Endothelial cell of umbilical vein (primary cell): ENCODE measurements around the gene PTGR3. TPM values are rescaled to one million over a fixed set of nuclear protein-coding genes. Genes with fewer than 3 reads are reported as not detected.

ENCODE experiments used
- BruUV-seq: library from RNA; stranded (reverse); fragments of 400-500 nt; replicated peaks from 2 replicates; lab custom pipeline; 2021; lab: Mats Ljungman, UMichigan
- CTCF ChIA-PET: fragments of 300-600, 350-600 bp; sonication (Branson Sonifier 250); formaldehyde crosslinking; loops from one replicate; lab custom pipeline; 2021; ENCODE audit warnings: antibody characterized with exemption, inconsistent platforms; lab: Charles Lee
- POLR2A ChIA-PET: fragments of 300-600, 350-600 bp; sonication (Branson Sonifier 250); formaldehyde crosslinking; loops from one replicate; lab custom pipeline; 2021; ENCODE audit warnings: antibody characterized with exemption, inconsistent platforms; lab: Charles Lee
- DNase-seq: peaks from one replicate; pipeline ENCODE4 v3.0.0-alpha.2; 2011; ENCODE audit warnings: low read depth, low spot score
- FAIRE-seq: peaks from 2 replicates; lab custom pipeline; 2011; peaks lifted over from hg19 to GRCh38; lab: Jason Lieb, UNC
- H2AFZ ChIP-seq: 2 replicates; pipeline ENCODE4 v1.6.0; 2012; ENCODE audit warnings: low read depth, low read length, control low read depth, inconsistent platforms
- H3K27ac ChIP-seq: 2 replicates; pipeline ENCODE4 v1.5.1; 2011; ENCODE audit warnings: low read depth, mild to moderate bottlenecking, control low read depth, low read length, moderate library complexity; ENCODE audit not compliant: insufficient read depth
- H3K27me3 ChIP-seq, 2 experiments: 2 replicates each; pipeline versions ENCODE4 v1.6.0 to v1.6.1; 2011; ENCODE audit warnings: low read length in 2 of 2, mixed read lengths in 1 of 2; ENCODE audit not compliant: control insufficient read depth in 2 of 2, insufficient read depth in 2 of 2
- H3K36me3 ChIP-seq, 2 experiments: 2 replicates in 1 of 2; 3 replicates in 1 of 2; pipeline ENCODE4 v1.5.1; 2011; ENCODE audit warnings: low read length in 2 of 2, mild to moderate bottlenecking in 1 of 2, moderate library complexity in 1 of 2; ENCODE audit not compliant: control insufficient read depth in 2 of 2, insufficient read depth in 2 of 2; ENCODE audit errors: extremely low read depth in 1 of 2
- H3K4me1 ChIP-seq: 3 replicates; pipeline ENCODE4 v1.5.1; 2011; ENCODE audit warnings: mild to moderate bottlenecking, low read length; ENCODE audit not compliant: control insufficient read depth, insufficient read depth; ENCODE audit errors: extremely low read depth
- H3K4me2 ChIP-seq: 2 replicates; pipeline ENCODE4 v1.6.1; 2011; ENCODE audit warnings: low read length, control low read depth, mixed read lengths; ENCODE audit not compliant: insufficient read depth
- H3K4me3 ChIP-seq, 3 experiments: fragments of 200-600 bp in 1 of 3; sonication (generic), shearing (Covaris generic) in 1 of 3; replicated peaks in 1 of 3; 2 replicates each; pipeline ENCODE4 v1.5.1; 2011 to 2016; ENCODE audit warnings: control low read depth in 3 of 3, low read length in 3 of 3, mild to moderate bottlenecking in 2 of 3, inconsistent platforms in 1 of 3, low read depth in 1 of 3, moderate library complexity in 1 of 3; ENCODE audit not compliant: insufficient read depth in 1 of 3
- H3K79me2 ChIP-seq: 2 replicates; pipeline ENCODE4 v1.6.0; 2012; ENCODE audit warnings: low read length, inconsistent platforms; ENCODE audit not compliant: control insufficient read depth, insufficient read depth
- H3K9ac ChIP-seq: replicated peaks from 2 replicates; pipeline ENCODE3; 2011; ENCODE audit warnings: low read length, control low read depth; ENCODE audit not compliant: insufficient read depth; ENCODE audit errors: extremely low read depth
- H3K9me1 ChIP-seq: replicated peaks from 3 replicates; pipeline ENCODE4 v1.6.0; 2011; ENCODE audit warnings: mild to moderate bottlenecking, low read length; ENCODE audit not compliant: control insufficient read depth, insufficient read depth; ENCODE audit errors: extremely low read depth
- H3K9me3 ChIP-seq: replicated peaks from 2 replicates; pipeline ENCODE4 v1.5.1; 2012; ENCODE audit warnings: low read length, inconsistent platforms; ENCODE audit not compliant: control insufficient read depth, insufficient read depth
- H4K20me1 ChIP-seq: replicated peaks from 2 replicates; pipeline ENCODE3; 2011; ENCODE audit warnings: mild to moderate bottlenecking, low read length; ENCODE audit not compliant: control insufficient read depth, insufficient read depth; ENCODE audit errors: extremely low read depth
- EZH2 ChIP-seq: IDR thresholded peaks from 2 replicates; pipeline ENCODE4 v1.6.1; 2012; ENCODE audit warnings: borderline replicate concordance, low read depth, mild to moderate bottlenecking, moderate library complexity, low read length, inconsistent platforms; ENCODE audit not compliant: severe bottlenecking
- FOS ChIP-seq: IDR thresholded peaks from 2 replicates; pipeline ENCODE4 v1.6.1; 2011; ENCODE audit warnings: mild to moderate bottlenecking, low read length, moderate library complexity, borderline replicate concordance; ENCODE audit not compliant: insufficient read depth
- GATA2 ChIP-seq: IDR thresholded peaks from 2 replicates; pipeline ENCODE4 v1.7.0; 2011; ENCODE audit warnings: low read depth, mild to moderate bottlenecking, moderate library complexity, mixed read lengths, low read length; ENCODE audit not compliant: insufficient read length, insufficient read depth
- JUN ChIP-seq: IDR thresholded peaks from 2 replicates; pipeline ENCODE4 v1.6.1; 2011; ENCODE audit warnings: borderline replicate concordance, low read depth; ENCODE audit not compliant: insufficient read length, insufficient read depth
- MAX ChIP-seq: IDR thresholded peaks from 2 replicates; pipeline ENCODE4 v1.6.1; 2011; ENCODE audit not compliant: insufficient read depth, insufficient read length
- MYC ChIP-seq: IDR thresholded peaks from one replicate; pipeline ENCODE4 v1.6.1; 2011; ENCODE audit warnings: mild to moderate bottlenecking, low read depth, low read length
- POLR2A ChIP-seq: IDR thresholded peaks from 2 replicates; pipeline ENCODE4 v1.6.1; 2012; ENCODE audit warnings: low read depth, mild to moderate bottlenecking, control low read depth, low read length
- POLR2AphosphoS5 ChIP-seq: IDR thresholded peaks from 2 replicates; pipeline ENCODE4 v1.6.1; 2012; ENCODE audit warnings: low read depth, mild to moderate bottlenecking, control low read depth, low read length, moderate library complexity; ENCODE audit not compliant: insufficient read depth
- dilution Hi-C: fragments of 300-500 bp; cut with MboI; formaldehyde crosslinking; loops from one replicate; pipeline ENCODE4 v1.15.0; 2019; ENCODE audit warnings: low sequenced_read_pairs; ENCODE audit not compliant: extremely low pct_ligation_motif_present
- intact Hi-C: fragments of 100-400 bp; cut with micrococcal nuclease; formaldehyde crosslinking; loops from one replicate; pipeline ENCODE4 v1.10.0; 2022
- polyA plus RNA-seq, 4 experiments: library from polyadenylated mRNA; depleted of rRNA in 3 of 4; stranded (reverse) in 3 of 4; unstranded in 1 of 4; fragments of >200 nt; gene quantifications; 2 replicates each; pipeline versions ENCODE4 v1.2.1 to v1.2.3, GENCODE V29; 2011 to 2012; ENCODE audit warnings: missing spikeins in 1 of 4
- total RNA-seq: library from RNA; stranded (reverse); gene quantifications from 2 replicates; pipeline ENCODE4 v1.2.3, GENCODE V29; 2021
- TF ChIP-seq, protein P1 (sequence below), 2 donors: IDR thresholded peaks; 1 replicate in 1 of 2; 2 replicates in 1 of 2; pipeline ENCODE4 v1.5.1; 2011; ENCODE audit warnings: low read length in 2 of 2, mild to moderate bottlenecking in 2 of 2, moderate library complexity in 2 of 2, control low read depth in 1 of 2, inconsistent platforms in 1 of 2, low read depth in 1 of 2; ENCODE audit not compliant: insufficient read depth in 1 of 2; ENCODE audit errors: extremely low read depth in 1 of 2

PTGR3 gene
- total and polyA plus RNA-seq, 2 donors (not counting 3 experiments of a cell fraction or from before 2014, with no cell fraction given): 13.9 to 21.9 TPM

DNA sequence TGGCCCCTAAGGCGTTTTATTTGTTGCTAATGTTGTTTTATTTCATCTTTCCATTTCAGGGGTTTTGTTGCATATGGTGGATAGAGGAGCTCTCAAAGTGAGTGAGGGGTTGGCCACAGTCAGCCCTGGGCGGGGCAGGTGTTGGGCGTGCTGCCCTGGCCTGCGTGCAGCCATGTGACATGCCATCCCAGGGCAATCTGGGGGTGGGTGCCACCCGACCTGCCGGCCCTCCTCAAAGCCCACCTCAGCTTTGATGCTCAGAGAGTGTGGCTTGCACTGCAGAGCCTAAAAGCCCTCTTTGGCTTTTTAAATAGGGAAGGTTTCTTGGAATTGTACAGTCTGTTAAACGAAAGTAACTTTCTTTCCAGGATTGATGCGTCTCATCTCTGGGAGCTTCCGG is 20.0 kb upstream of the PTGR3 start:
- H3K4me1 ChIP-seq: peaks cover 43% of the 10 kb centered on the region
- H3K27ac ChIP-seq: peak overlapping the region; percentile 66
- dilution Hi-C loops (no loop called here), intact Hi-C loops (no loop called here)
- H3K79me2 ChIP-seq: peaks cover 11% of the 10 kb centered on the region
- no peaks in the 10 kb centered on the region for H3K9me3 ChIP-seq
- POLR2A ChIA-PET: no interaction called here
- DNase-seq (no peak), FAIRE-seq (no peak)
- TF ChIP-seq EZH2 (no peak), MYC (no peak), POLR2AphosphoS5 (no peak), POLR2A (no peak), JUN (no peak), GATA2 (no peak), MAX (no peak)
- H3K9ac ChIP-seq: no peak overlapping the region
- no peak overlapping the region for H3K4me2 ChIP-seq
- CTCF ChIA-PET: interaction anchor here (2.4 kb wide), 1 partner anchor 8 kb away, joined by 10 read pairs; no protein-coding TSS in a partner anchor
- BruUV-seq: no TSS peak
- H2AFZ ChIP-seq: no peak overlapping the region
- no peak overlapping the region for H3K4me3 ChIP-seq
- no peaks in the 10 kb centered on the region for H3K9me1 ChIP-seq
- H3K27me3 ChIP-seq: no peaks in the 10 kb centered on the region
- peaks cover 0 to 3% of the 10 kb centered on the region in 2 experiments for H3K36me3 ChIP-seq
- H4K20me1 ChIP-seq: no peaks in the 10 kb centered on the region

DNA sequence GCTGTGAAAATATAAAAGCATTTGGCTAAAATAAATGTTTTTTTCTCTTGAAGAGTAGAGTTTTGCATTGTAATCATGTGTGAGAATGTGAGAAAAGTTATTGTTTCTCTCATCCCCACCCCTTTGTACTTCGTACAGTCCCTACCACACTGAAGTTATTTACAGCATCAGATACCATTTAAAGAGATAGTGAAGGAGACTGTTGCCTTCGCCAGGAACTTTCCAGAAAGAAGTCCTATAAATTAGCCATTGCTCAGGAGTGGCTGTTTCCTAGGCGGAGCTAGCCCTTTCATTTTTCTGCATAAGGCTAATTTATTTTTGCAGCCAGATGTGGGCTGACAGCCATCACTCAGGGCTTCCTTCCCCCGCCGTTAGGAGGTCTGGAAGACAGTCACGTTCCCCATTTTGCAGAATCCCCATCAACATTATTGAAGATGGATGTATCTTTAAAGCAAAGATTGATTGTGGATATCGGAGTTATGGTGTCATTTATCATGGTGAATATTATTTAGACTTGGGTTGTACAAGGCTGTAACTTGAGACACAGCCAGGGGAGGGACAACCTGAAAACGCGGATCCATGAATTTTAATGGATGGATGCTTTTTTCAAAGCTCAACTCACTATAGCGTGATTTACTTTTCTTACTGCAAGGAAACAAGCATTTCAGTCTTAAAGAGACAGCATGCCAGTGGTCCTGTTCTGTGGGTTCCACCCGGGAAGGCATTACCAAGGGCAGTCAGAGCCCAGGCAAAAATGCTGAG is 18.8 kb upstream of the PTGR3 start:
- Histone ChIP-seq H3K27ac (no peak overlapping the region), H3K9ac (no peak overlapping the region), H3K4me1 (peaks cover 47% of the 10 kb centered on the region), H4K20me1 (no peaks in the 10 kb centered on the region), H2AFZ (no peak overlapping the region), H3K9me3 (no peaks in the 10 kb centered on the region), H3K79me2 (peaks cover 16% of the 10 kb centered on the region), H3K4me3 (no peak overlapping the region), H3K36me3 (peaks cover 0 to 3% of the 10 kb centered on the region in 2 experiments), H3K9me1 (no peaks in the 10 kb centered on the region), H3K4me2 (no peak overlapping the region), H3K27me3 (no peaks in the 10 kb centered on the region)
- FAIRE-seq (peak; percentile 24), DNase-seq (no peak)
- TF ChIP-seq FOS (no peak), GATA2 (no peak), EZH2 (no peak), JUN (no peak), MYC (no peak), POLR2AphosphoS5 (no peak), MAX (no peak), POLR2A (no peak)
- TF ChIP-seq, protein P1, sequence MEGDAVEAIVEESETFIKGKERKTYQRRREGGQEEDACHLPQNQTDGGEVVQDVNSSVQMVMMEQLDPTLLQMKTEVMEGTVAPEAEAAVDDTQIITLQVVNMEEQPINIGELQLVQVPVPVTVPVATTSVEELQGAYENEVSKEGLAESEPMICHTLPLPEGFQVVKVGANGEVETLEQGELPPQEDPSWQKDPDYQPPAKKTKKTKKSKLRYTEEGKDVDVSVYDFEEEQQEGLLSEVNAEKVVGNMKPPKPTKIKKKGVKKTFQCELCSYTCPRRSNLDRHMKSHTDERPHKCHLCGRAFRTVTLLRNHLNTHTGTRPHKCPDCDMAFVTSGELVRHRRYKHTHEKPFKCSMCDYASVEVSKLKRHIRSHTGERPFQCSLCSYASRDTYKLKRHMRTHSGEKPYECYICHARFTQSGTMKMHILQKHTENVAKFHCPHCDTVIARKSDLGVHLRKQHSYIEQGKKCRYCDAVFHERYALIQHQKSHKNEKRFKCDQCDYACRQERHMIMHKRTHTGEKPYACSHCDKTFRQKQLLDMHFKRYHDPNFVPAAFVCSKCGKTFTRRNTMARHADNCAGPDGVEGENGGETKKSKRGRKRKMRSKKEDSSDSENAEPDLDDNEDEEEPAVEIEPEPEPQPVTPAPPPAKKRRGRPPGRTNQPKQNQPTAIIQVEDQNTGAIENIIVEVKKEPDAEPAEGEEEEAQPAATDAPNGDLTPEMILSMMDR (IDR thresholded peaks at IDR 0.05; ENCODE audit: extremely low read depth in 1 of 2, insufficient read depth in 1 of 2, low read depth in 1 of 2, low read length in 2 of 2): no peak
- no TSS peak for BruUV-seq
- POLR2A ChIA-PET: no interaction called here
- dilution Hi-C loops: no loop called here
- CTCF ChIA-PET: no interaction called here
- intact Hi-C loops: loop anchor here (1.0 kb wide), 1 partner anchor 142 kb away; no protein-coding TSS in a partner anchor
